Choroid plexus epithelial cell (primary cell): Measurements from ENCODE around the gene CLIC6.

Experiments
- DNase-seq: peaks from one replicate; pipeline ENCODE4 v3.0.0-alpha.2; 2010; ENCODE audit warnings: low read depth
- H3K4me3 ChIP-seq: 2 replicates; pipeline ENCODE4 v1.5.1; 2011; ENCODE audit warnings: low read depth, mild to moderate bottlenecking, control low read depth, low read length, moderate library complexity
- CTCF ChIP-seq: conservative IDR thresholded peaks from 2 replicates; pipeline ENCODE4 v1.5.1; 2011; ENCODE audit warnings: low read depth, mild to moderate bottlenecking, control low read depth, inconsistent platforms, low read length, moderate library complexity

Gene CLIC6

GRCh38 chr21:34690793-34691175 lies 22.0 kb downstream of the CLIC6 start:
- TF ChIP-seq CTCF, result no peak
- DNase-seq, result no peak
- no peak overlapping the region for H3K4me3 ChIP-seq

- TF ChIP-seq CTCF, result no peak
- H3K4me3 ChIP-seq, result no peak overlapping the region
- no peak for DNase-seq
These were observed 22.7 kb downstream of the CLIC6 start for GRCh38 chr21:34691390-34692032.

- no peak for TF ChIP-seq CTCF
- DNase-seq, result no peak
- no peak overlapping the region for H3K4me3 ChIP-seq
These were observed 23.7 kb downstream of the CLIC6 start for GRCh38 chr21:34692458-34693020.

GRCh38 chr21:34693192-34693810 lies 24.5 kb downstream of the CLIC6 start:
- no peak overlapping the region for H3K4me3 ChIP-seq
- peak; percentile 80 for DNase-seq
- TF ChIP-seq CTCF, result peak; percentile 88

- TF ChIP-seq CTCF, result no peak
- no peak for DNase-seq
- no peak overlapping the region for H3K4me3 ChIP-seq
These were observed 26.6 kb downstream of the CLIC6 start for GRCh38 chr21:34695434-34695833.

GRCh38 chr21:34696121-34696520 lies 27.3 kb downstream of the CLIC6 start:
- no peak overlapping the region for H3K4me3 ChIP-seq
- DNase-seq, result no peak
- TF ChIP-seq CTCF, result no peak

GRCh38 chr21:34697826-34698225 lies 29.0 kb downstream of the CLIC6 start:
- TF ChIP-seq CTCF, result no peak
- no peak overlapping the region for H3K4me3 ChIP-seq
- no peak for DNase-seq
